Transverse colon (tissue), 4 donors: ENCODE measurements around the gene GOPC.

ENCODE experiments used
- CTCF ChIP-seq, 5 experiments: fragments of 200-600 bp in 3 of 5; fragments of 450-650 bp in 2 of 5; sonication (generic) in 3 of 5; IDR thresholded peaks; 1 replicate in 2 of 5; 2 replicates in 3 of 5; pipeline ENCODE4 v1.5.1; 2016 to 2017; ENCODE audit warnings: antibody characterized with exemption in 5 of 5, inconsistent platforms in 3 of 5, mild to moderate bottlenecking in 2 of 5, moderate library complexity in 1 of 5
- EP300 ChIP-seq: sonication (generic); formaldehyde crosslinking; IDR thresholded peaks from one replicate; pipeline ENCODE4 v1.6.1; 2017; ENCODE audit warnings: antibody characterized with exemption, low read depth
- POLR2A ChIP-seq: fragments of 450-650 bp; IDR thresholded peaks from one replicate; pipeline ENCODE4 v1.6.1; 2016; ENCODE audit warnings: antibody characterized with exemption, mild to moderate bottlenecking, moderate library complexity
- POLR2AphosphoS5 ChIP-seq, 3 donors: sonication (generic); formaldehyde crosslinking; IDR thresholded peaks; one replicate each; pipeline ENCODE4 v1.6.1; 2016; ENCODE audit warnings: antibody characterized with exemption in 3 of 3

GRCh38 chr6:117597755-117598154 is 4.6 kb downstream of the GOPC start:
- TF ChIP-seq EP300 (no peak), CTCF (IDR thresholded peaks at IDR 0.05) (no peak), POLR2A (no peak), POLR2AphosphoS5 (IDR thresholded peaks at IDR 0.05) (no peak)
